Caco-2 (cell line): ENCODE data around the gene RPS6KA2. TPM values are rescaled to one million over a fixed set of nuclear protein-coding genes. Genes with fewer than 3 reads are reported as not detected.

ENCODE experiments used
- BruUV-seq: library from RNA; stranded (reverse); fragments of 400-500 nt; replicated peaks from 2 replicates; lab custom pipeline; 2021; lab: Mats Ljungman, UMichigan
- CTCF ChIA-PET: fragments of 300-600 bp; sonication (Branson Sonifier 250); formaldehyde crosslinking; loops from one replicate; lab custom pipeline; 2022; ENCODE audit warnings: antibody characterized with exemption; lab: Charles Lee
- POLR2A ChIA-PET: fragments of 300-600 bp; sonication (Branson Sonifier 250); formaldehyde crosslinking; loops from one replicate; lab custom pipeline; 2022; ENCODE audit warnings: antibody characterized with exemption; lab: Charles Lee
- DNase-seq, 2 experiments: peaks; one replicate each; pipeline versions ENCODE4 v3.0.0 to v3.0.0-alpha.2; 2020 to 2022
- H3K27me3 ChIP-seq: replicated peaks from 2 replicates; pipeline ENCODE4 v1.6.0; 2011; ENCODE audit warnings: low read length; ENCODE audit not compliant: control insufficient read depth, insufficient read depth
- H3K36me3 ChIP-seq: 2 replicates; pipeline ENCODE4 v1.5.1; 2011; ENCODE audit warnings: low read length; ENCODE audit not compliant: control insufficient read depth, insufficient read depth
- H3K4me1 ChIP-seq: fragments of 250-450 bp; sonication (Bioruptor Pico); 2 replicates; pipeline ENCODE4 v1.5.1; 2020; ENCODE audit warnings: mild to moderate bottlenecking
- H3K4me3 ChIP-seq: 2 replicates; pipeline ENCODE4 v1.5.1; 2011; ENCODE audit warnings: low read depth, mild to moderate bottlenecking, control low read depth, low read length
- H3K9me3 ChIP-seq: fragments of 250-450 bp; sonication (Bioruptor Pico); 2 replicates; pipeline ENCODE4 v1.5.1; 2020; ENCODE audit warnings: mild to moderate bottlenecking, moderate library complexity
- H3K27ac Mint-ChIP-seq: one replicate; pipeline ENCODE4 v1.8.0; 2022; ENCODE audit warnings: mixed read lengths; ENCODE audit not compliant: unreplicated experiment
- H3K27me3 Mint-ChIP-seq: one replicate; pipeline ENCODE4 v1.8.0; 2022; ENCODE audit warnings: mixed read lengths; ENCODE audit not compliant: insufficient read depth, unreplicated experiment
- H3K36me3 Mint-ChIP-seq: one replicate; pipeline ENCODE4 v1.8.0; 2022; ENCODE audit warnings: mild to moderate bottlenecking, mixed read lengths; ENCODE audit not compliant: insufficient read depth, unreplicated experiment
- H3K4me1 Mint-ChIP-seq: one replicate; pipeline ENCODE4 v1.8.0; 2022; ENCODE audit warnings: low read depth, mixed read lengths; ENCODE audit not compliant: unreplicated experiment
- H3K4me3 Mint-ChIP-seq: one replicate; pipeline ENCODE4 v1.8.0; 2022; ENCODE audit warnings: mild to moderate bottlenecking, moderate library complexity, mixed read lengths; ENCODE audit not compliant: unreplicated experiment
- H3K9me3 Mint-ChIP-seq: one replicate; pipeline ENCODE4 v1.8.0; 2022; ENCODE audit warnings: mixed read lengths; ENCODE audit not compliant: unreplicated experiment
- CTCF ChIP-seq, 2 experiments: fragments of 200-600 bp in 1 of 2; IDR thresholded peaks; 1 replicate in 1 of 2; 2 replicates in 1 of 2; pipeline versions ENCODE4 v1.5.1 to v1.8.0; 2011 to 2022; ENCODE audit warnings: antibody characterized with exemption in 1 of 2, control low read depth in 1 of 2, inconsistent platforms in 1 of 2, low read depth in 1 of 2, low read length in 1 of 2, mild to moderate bottlenecking in 1 of 2, moderate library complexity in 1 of 2; ENCODE audit not compliant: insufficient read depth in 1 of 2, severe bottlenecking in 1 of 2, unreplicated experiment in 1 of 2
- intact Hi-C: fragments of 100-400 bp; cut with micrococcal nuclease; formaldehyde crosslinking; loops from one replicate; pipeline ENCODE4 v1.10.0; 2022; ENCODE audit not compliant: unreplicated experiment
- total RNA-seq: library from RNA; stranded (reverse); gene quantifications from 2 replicates; pipeline ENCODE4 v1.2.3, GENCODE V29; 2022

RPS6KA2 gene
- total RNA-seq, 1 experiment from 2014 or later: 5.6 TPM

GRCh38 chr6:166523782-166524559 is 103.1 kb downstream of the RPS6KA2 start:
- intact Hi-C loops: no loop called here
- no peak for DNase-seq
- H3K36me3 Mint-ChIP-seq: no peaks in the 10 kb centered on the region
- BruUV-seq: no TSS peak
- H3K9me3 Mint-ChIP-seq: no peaks in the 10 kb centered on the region
- no peak overlapping the region for H3K4me3 Mint-ChIP-seq
- H3K27me3 Mint-ChIP-seq: peaks cover 4% of the 10 kb centered on the region
- H3K4me1 ChIP-seq: no peaks in the 10 kb centered on the region
- H3K9me3 ChIP-seq: no peaks in the 10 kb centered on the region
- H3K36me3 ChIP-seq: no peaks in the 10 kb centered on the region
- no peaks in the 10 kb centered on the region for H3K27me3 ChIP-seq
- H3K4me1 Mint-ChIP-seq: no peaks in the 10 kb centered on the region
- CTCF ChIA-PET: no interaction called here
- POLR2A ChIA-PET: interaction anchor here (0.6 kb wide), 1 partner anchor 104 kb away, joined by 11 read pairs; no protein-coding TSS in a partner anchor
- TF ChIP-seq CTCF (IDR thresholded peaks at IDR 0.05; ENCODE audit: insufficient read depth in 1 of 2, low read depth in 1 of 2, low read length in 1 of 2, severe bottlenecking in 1 of 2, unreplicated experiment in 1 of 2): no peak
- no peak overlapping the region for H3K4me3 ChIP-seq
- H3K27ac Mint-ChIP-seq: no peak overlapping the region

GRCh38 chr6:166520905-166521834 is 105.9 kb downstream of the RPS6KA2 start:
- no peak overlapping the region for H3K27ac Mint-ChIP-seq
- no peaks in the 10 kb centered on the region for H3K4me1 Mint-ChIP-seq
- H3K4me3 Mint-ChIP-seq: no peak overlapping the region
- no peaks in the 10 kb centered on the region for H3K9me3 Mint-ChIP-seq
- no TSS peak for BruUV-seq
- no peaks in the 10 kb centered on the region for H3K4me1 ChIP-seq
- no peaks in the 10 kb centered on the region for H3K36me3 ChIP-seq
- CTCF ChIA-PET: no interaction called here
- no peaks in the 10 kb centered on the region; the same call in 1 of the 2 replicates for H3K9me3 ChIP-seq
- DNase-seq: no peak
- no peaks in the 10 kb centered on the region for H3K27me3 ChIP-seq
- H3K4me3 ChIP-seq: no peak overlapping the region
- POLR2A ChIA-PET: no interaction called here
- TF ChIP-seq CTCF (IDR thresholded peaks at IDR 0.05; ENCODE audit: insufficient read depth in 1 of 2, low read depth in 1 of 2, low read length in 1 of 2, severe bottlenecking in 1 of 2, unreplicated experiment in 1 of 2): no peak
- intact Hi-C loops: no loop called here
- H3K27me3 Mint-ChIP-seq: peaks cover 4% of the 10 kb centered on the region
- no peaks in the 10 kb centered on the region for H3K36me3 Mint-ChIP-seq

- Histone ChIP-seq H3K36me3 (no peaks in the 10 kb centered on the region), H3K4me1 (no peaks in the 10 kb centered on the region), H3K9me3 (no peaks in the 10 kb centered on the region; the same call in 1 of the 2 replicates), H3K4me3 (no peak overlapping the region), H3K27me3 (no peaks in the 10 kb centered on the region)
- TF ChIP-seq CTCF (IDR thresholded peaks at IDR 0.05; ENCODE audit: insufficient read depth in 1 of 2, low read depth in 1 of 2, low read length in 1 of 2, severe bottlenecking in 1 of 2, unreplicated experiment in 1 of 2): no peak
- no TSS peak for BruUV-seq
- DNase-seq: no peak
- no peak overlapping the region for H3K27ac Mint-ChIP-seq
- H3K4me3 Mint-ChIP-seq: no peak overlapping the region
- H3K27me3 Mint-ChIP-seq: no peaks in the 10 kb centered on the region
- H3K4me1 Mint-ChIP-seq: no peaks in the 10 kb centered on the region
- no peaks in the 10 kb centered on the region for H3K36me3 Mint-ChIP-seq
- H3K9me3 Mint-ChIP-seq: no peaks in the 10 kb centered on the region
- ChIA-PET CTCF (no interaction called here), POLR2A (no interaction called here)
- intact Hi-C loops: no loop called here
These were observed 110.7 kb downstream of the RPS6KA2 start for GRCh38 chr6:166516251-166516884.
